Karpas-422 (cell line): ENCODE measurements around the gene SH3GLB2. TPM values are rescaled to one million over a fixed set of nuclear protein-coding genes. Genes with fewer than 3 reads are reported as not detected.

ENCODE experiments used
- DNase-seq: peaks from one replicate; pipeline ENCODE4 v3.0.0-alpha.2; 2015
- H2AFZ ChIP-seq: fragments of 200-600 bp; sonication (generic); 2 replicates; pipeline ENCODE4 v1.6.1; 2014; ENCODE audit warnings: antibody characterized with exemption, low read length, mixed read lengths
- H3K27ac ChIP-seq: fragments of 200-600 bp; sonication (generic); 2 replicates; pipeline ENCODE4 v1.5.1; 2014; ENCODE audit warnings: mild to moderate bottlenecking, low read length, moderate library complexity
- H3K27me3 ChIP-seq: fragments of 200-600 bp; sonication (generic); 2 replicates; pipeline ENCODE4 v1.6.1; 2014; ENCODE audit warnings: low read length, mixed read lengths
- H3K36me3 ChIP-seq: fragments of 200-600 bp; sonication (generic); 2 replicates; pipeline ENCODE4 v1.6.1; 2014; ENCODE audit warnings: low read length, mixed read lengths; ENCODE audit not compliant: insufficient read depth
- H3K4me1 ChIP-seq: fragments of 200-600 bp; sonication (generic); 2 replicates; pipeline ENCODE4 v1.6.1; 2014; ENCODE audit warnings: mild to moderate bottlenecking, low read length, mixed read lengths
- H3K4me2 ChIP-seq: fragments of 200-600 bp; sonication (generic); 2 replicates; pipeline ENCODE4 v1.6.1; 2014; ENCODE audit warnings: low read length, low read depth, mild to moderate bottlenecking; ENCODE audit not compliant: poor library complexity, severe bottlenecking
- H3K4me3 ChIP-seq: fragments of 200-600 bp; sonication (generic); 2 replicates; pipeline ENCODE4 v1.5.1; 2014; ENCODE audit warnings: mild to moderate bottlenecking, antibody characterized with exemption, low read length, mixed read lengths
- H3K79me2 ChIP-seq: fragments of 200-600 bp; sonication (generic); 2 replicates; pipeline ENCODE4 v1.6.1; 2014; ENCODE audit warnings: mild to moderate bottlenecking, low read length, mixed read lengths
- H3K9ac ChIP-seq: fragments of 200-600 bp; sonication (generic); 2 replicates; pipeline ENCODE4 v1.6.0; 2014; ENCODE audit warnings: low read length
- H3K9me2 ChIP-seq: fragments of 200-600 bp; sonication (generic), shearing (Covaris generic); replicated peaks from 2 replicates; pipeline ENCODE4 v1.6.0; 2014; ENCODE audit warnings: mild to moderate bottlenecking, low read length, moderate library complexity; ENCODE audit not compliant: insufficient read depth
- H3K9me3 ChIP-seq: fragments of 300-700, 200-600 bp; sonication (generic); 2 replicates; pipeline ENCODE4 v1.6.1; 2014; ENCODE audit warnings: low read length, mixed read lengths
- H4K20me1 ChIP-seq: fragments of 200-600 bp; sonication (generic); 2 replicates; pipeline ENCODE4 v1.6.1; 2014; ENCODE audit warnings: mild to moderate bottlenecking, antibody characterized with exemption, low read length, low read depth; ENCODE audit not compliant: insufficient read depth
- total RNA-seq: library from RNA; depleted of rRNA; stranded (reverse); fragments of >200 nt; shearing (Covaris generic); gene quantifications from 2 replicates; pipeline ENCODE4 v1.2.3, GENCODE V29; 2014; ENCODE audit warnings: low replicate concordance

The SH3GLB2 gene
- total RNA-seq, 1 experiment from 2014 or later: 42.1 TPM

- no peak overlapping the region for H3K27ac ChIP-seq
- H3K9me2 ChIP-seq: no peaks in the 10 kb centered on the region
- H3K9ac ChIP-seq: no peak overlapping the region
- H3K79me2 ChIP-seq: no peaks in the 10 kb centered on the region
- no peak overlapping the region for H3K4me2 ChIP-seq
- no peak for DNase-seq
- peaks cover 3% of the 10 kb centered on the region; the same call in 1 of the 2 replicates for H3K4me1 ChIP-seq
- H3K36me3 ChIP-seq: peaks cover 16% of the 10 kb centered on the region; the same call in 1 of the 2 replicates
- H3K9me3 ChIP-seq: no peaks in the 10 kb centered on the region
- H4K20me1 ChIP-seq: peaks cover 5% of the 10 kb centered on the region; the same call in 1 of the 2 replicates
- H3K27me3 ChIP-seq: no peaks in the 10 kb centered on the region
- H2AFZ ChIP-seq: no peak overlapping the region
- no peak overlapping the region for H3K4me3 ChIP-seq
These were observed 17.7 kb downstream of the SH3GLB2 start for GRCh38 chr9:129010267-129010975.

GRCh38 chr9:129009584-129010141 is 18.5 kb downstream of the SH3GLB2 start:
- no peak overlapping the region for H3K4me3 ChIP-seq
- no peak overlapping the region for H3K4me2 ChIP-seq
- H2AFZ ChIP-seq: no peak overlapping the region
- peaks cover 5% of the 10 kb centered on the region; the same call in 1 of the 2 replicates for H3K4me1 ChIP-seq
- H3K9me2 ChIP-seq: no peaks in the 10 kb centered on the region
- no peak overlapping the region for H3K27ac ChIP-seq
- DNase-seq: no peak
- H3K79me2 ChIP-seq: no peaks in the 10 kb centered on the region
- H3K36me3 ChIP-seq: peaks cover 20% of the 10 kb centered on the region; the same call in 1 of the 2 replicates
- no peaks in the 10 kb centered on the region for H3K9me3 ChIP-seq
- H3K27me3 ChIP-seq: no peaks in the 10 kb centered on the region
- peaks cover 5% of the 10 kb centered on the region; the same call in 1 of the 2 replicates for H4K20me1 ChIP-seq
- no peak overlapping the region for H3K9ac ChIP-seq

GRCh38 chr9:129008986-129009583 is 19.0 kb downstream of the SH3GLB2 start:
- Histone ChIP-seq H3K36me3 (peaks cover 20% of the 10 kb centered on the region; the same call in 1 of the 2 replicates), H3K27me3 (no peaks in the 10 kb centered on the region), H3K4me2 (no peak overlapping the region), H3K9me3 (no peaks in the 10 kb centered on the region), H3K4me3 (no peak overlapping the region), H3K4me1 (peaks cover 5% of the 10 kb centered on the region; the same call in 1 of the 2 replicates), H4K20me1 (peaks cover 5% of the 10 kb centered on the region; the same call in 1 of the 2 replicates), H3K9ac (no peak overlapping the region), H2AFZ (no peak overlapping the region), H3K9me2 (no peaks in the 10 kb centered on the region), H3K27ac (no peak overlapping the region), H3K79me2 (no peaks in the 10 kb centered on the region)
- DNase-seq: no peak

- H3K4me1 ChIP-seq: peaks cover 5% of the 10 kb centered on the region; the same call in 1 of the 2 replicates
- H3K79me2 ChIP-seq: no peaks in the 10 kb centered on the region
- H3K9ac ChIP-seq: no peak overlapping the region
- H3K27ac ChIP-seq: no peak overlapping the region
- no peak overlapping the region for H2AFZ ChIP-seq
- no peak overlapping the region for H3K4me2 ChIP-seq
- H3K36me3 ChIP-seq: peaks cover 20% of the 10 kb centered on the region; the same call in 1 of the 2 replicates
- H3K4me3 ChIP-seq: no peak overlapping the region
- DNase-seq: no peak
- no peaks in the 10 kb centered on the region for H3K9me2 ChIP-seq
- no peaks in the 10 kb centered on the region for H3K27me3 ChIP-seq
- H4K20me1 ChIP-seq: peaks cover 5% of the 10 kb centered on the region; the same call in 1 of the 2 replicates
- no peaks in the 10 kb centered on the region for H3K9me3 ChIP-seq
These were observed 19.6 kb downstream of the SH3GLB2 start for GRCh38 chr9:129008469-129008965.

GRCh38 chr9:129007766-129008468 is 20.2 kb downstream of the SH3GLB2 start:
- Histone ChIP-seq H3K9me2 (no peaks in the 10 kb centered on the region), H3K4me3 (no peak overlapping the region), H4K20me1 (peaks cover 5% of the 10 kb centered on the region; the same call in 1 of the 2 replicates), H3K9ac (no peak overlapping the region), H3K4me2 (no peak overlapping the region), H3K27ac (no peak overlapping the region), H3K9me3 (no peaks in the 10 kb centered on the region), H3K79me2 (no peaks in the 10 kb centered on the region), H3K4me1 (peaks cover 5% of the 10 kb centered on the region; the same call in 1 of the 2 replicates), H3K27me3 (no peaks in the 10 kb centered on the region), H2AFZ (no peak overlapping the region), H3K36me3 (peaks cover 26% of the 10 kb centered on the region)
- no peak for DNase-seq

- Histone ChIP-seq H3K4me1 (peaks cover 5% of the 10 kb centered on the region; the same call in 1 of the 2 replicates), H3K27me3 (no peaks in the 10 kb centered on the region), H4K20me1 (peaks cover 5% of the 10 kb centered on the region; the same call in 1 of the 2 replicates), H3K36me3 (peaks cover 32% of the 10 kb centered on the region), H3K9me3 (no peaks in the 10 kb centered on the region), H3K9me2 (no peaks in the 10 kb centered on the region), H3K4me2 (no peak overlapping the region), H3K4me3 (no peak overlapping the region), H3K27ac (no peak overlapping the region), H3K79me2 (no peaks in the 10 kb centered on the region), H3K9ac (no peak overlapping the region), H2AFZ (no peak overlapping the region)
- DNase-seq: peak; percentile 61
These were observed 20.9 kb downstream of the SH3GLB2 start for GRCh38 chr9:129007035-129007765.

- peaks cover 5% of the 10 kb centered on the region; the same call in 1 of the 2 replicates for H3K4me1 ChIP-seq
- H3K36me3 ChIP-seq: peaks cover 38% of the 10 kb centered on the region
- no peaks in the 10 kb centered on the region for H3K27me3 ChIP-seq
- no peak overlapping the region for H3K4me2 ChIP-seq
- H3K27ac ChIP-seq: no peak overlapping the region
- no peak overlapping the region for H3K9ac ChIP-seq
- H3K9me2 ChIP-seq: no peaks in the 10 kb centered on the region
- no peak overlapping the region for H3K4me3 ChIP-seq
- DNase-seq: peak; percentile 90
- no peaks in the 10 kb centered on the region for H3K79me2 ChIP-seq
- H4K20me1 ChIP-seq: peaks cover 5% of the 10 kb centered on the region; the same call in 1 of the 2 replicates
- no peak overlapping the region for H2AFZ ChIP-seq
- no peaks in the 10 kb centered on the region for H3K9me3 ChIP-seq
These were observed 21.6 kb downstream of the SH3GLB2 start for GRCh38 chr9:129006328-129007034.
